ENCODE measurements around the gene FRAT2. TPM values are rescaled to one million over a fixed set of nuclear protein-coding genes. Genes with fewer than 3 reads are reported as not detected.

Gene FRAT2
- total RNA-seq, 1 donor from 2014 or later, result 14.9 TPM

GRCh38 chr10:97356918-97357317 is 22.4 kb upstream of the FRAT2 start:
- no peak for TF ChIP-seq EZH2phosphoT487 (IDR thresholded peaks at IDR 0.05)
- TF ChIP-seq CTCF (IDR thresholded peaks at IDR 0.05), result no peak
- TF ChIP-seq EZH2 (IDR thresholded peaks at IDR 0.05), result no peak
- no peaks in the 10 kb centered on the region for H3K36me3 ChIP-seq
- no peaks in the 10 kb centered on the region for H3K4me1 Mint-ChIP-seq

DNA sequence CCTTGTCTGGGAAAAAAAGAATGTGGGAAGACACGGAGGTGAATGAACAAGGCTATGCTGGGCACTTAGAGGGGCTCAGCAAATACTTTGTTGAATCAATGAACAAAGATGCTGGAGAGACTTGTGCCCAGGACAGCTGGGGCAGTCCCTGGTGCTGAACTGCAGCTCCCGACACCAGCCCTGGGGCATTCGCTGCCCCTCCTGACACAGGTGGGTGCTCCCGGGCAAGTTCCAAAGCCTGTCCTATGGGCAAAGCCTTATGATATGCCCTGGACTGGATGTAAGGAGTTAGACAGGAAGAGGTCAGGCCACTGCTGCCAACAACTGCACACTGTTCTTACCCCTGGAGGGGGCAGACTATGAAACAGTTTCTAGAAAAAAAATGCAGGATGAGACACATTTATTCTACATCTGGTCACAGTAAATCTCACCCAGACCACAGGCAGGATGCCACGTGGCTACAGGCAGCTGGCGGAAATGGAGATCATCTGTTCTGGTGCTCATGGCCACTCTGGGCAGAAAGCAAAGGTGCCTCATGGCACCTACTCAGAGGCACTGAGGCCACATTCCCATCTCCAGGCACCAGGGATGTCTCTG is 21.9 kb upstream of the FRAT2 start:
- Mint-ChIP-seq H3K9me3 (no peaks in the 10 kb centered on the region), H3K27me3 (ENCODE audit: insufficient read depth, low read depth) (peaks cover 3% of the 10 kb centered on the region), H3K27ac (no peak overlapping the region), H3K4me1 (no peaks in the 10 kb centered on the region), H3K4me3 (no peak overlapping the region), H3K36me3 (peaks cover 18% of the 10 kb centered on the region)
- no peaks in the 10 kb centered on the region for H3K4me1 ChIP-seq
- no peak overlapping the region for H3K27ac ChIP-seq
- no peaks in the 10 kb centered on the region for H3K36me3 ChIP-seq
- no peak overlapping the region for H3K4me2 ChIP-seq
- no peaks in the 10 kb centered on the region for H4K20me1 ChIP-seq (ENCODE audit: low read depth)
- DNase-seq (ENCODE audit: low spot score), result no peak
- no peak overlapping the region for H3K9ac ChIP-seq
- H3K9me3 ChIP-seq (ENCODE audit: low read depth), result no peaks in the 10 kb centered on the region
- H3K79me2 ChIP-seq (ENCODE audit: low read depth), result no peaks in the 10 kb centered on the region
- no peak overlapping the region for H3K4me3 ChIP-seq
- H2AFZ ChIP-seq (replicated peaks), result no peak overlapping the region
- H3K27me3 ChIP-seq, result no peaks in the 10 kb centered on the region
- no peaks in the 10 kb centered on the region for H3F3A ChIP-seq (ENCODE audit: low read depth)
- TF ChIP-seq EZH2 (IDR thresholded peaks at IDR 0.05) (no peak), CTCF (IDR thresholded peaks at IDR 0.05) (no peak), EZH2phosphoT487 (IDR thresholded peaks at IDR 0.05) (no peak)

More at GRCh38 chr10:97356918-97357317, 22.4 kb upstream of the FRAT2 start:
- Mint-ChIP-seq H3K9me3 (no peaks in the 10 kb centered on the region), H3K4me3 (no peak overlapping the region), H3K27ac (no peak overlapping the region), H3K27me3 (ENCODE audit: insufficient read depth, low read depth) (peaks cover 3% of the 10 kb centered on the region), H3K36me3 (peaks cover 18% of the 10 kb centered on the region)
- H3K4me1 ChIP-seq, result no peaks in the 10 kb centered on the region
- no peak overlapping the region for H2AFZ ChIP-seq (replicated peaks)
- H3F3A ChIP-seq (ENCODE audit: low read depth), result no peaks in the 10 kb centered on the region
- H3K27ac ChIP-seq, result no peak overlapping the region
- no peak overlapping the region for H3K4me3 ChIP-seq
- no peak overlapping the region for H3K9ac ChIP-seq
- H4K20me1 ChIP-seq (ENCODE audit: low read depth), result no peaks in the 10 kb centered on the region
- H3K79me2 ChIP-seq (ENCODE audit: low read depth), result no peaks in the 10 kb centered on the region
- no peak overlapping the region for H3K4me2 ChIP-seq
- no peak for DNase-seq (ENCODE audit: low spot score)
- H3K27me3 ChIP-seq, result no peaks in the 10 kb centered on the region
- no peaks in the 10 kb centered on the region for H3K9me3 ChIP-seq (ENCODE audit: low read depth)

DNA sequence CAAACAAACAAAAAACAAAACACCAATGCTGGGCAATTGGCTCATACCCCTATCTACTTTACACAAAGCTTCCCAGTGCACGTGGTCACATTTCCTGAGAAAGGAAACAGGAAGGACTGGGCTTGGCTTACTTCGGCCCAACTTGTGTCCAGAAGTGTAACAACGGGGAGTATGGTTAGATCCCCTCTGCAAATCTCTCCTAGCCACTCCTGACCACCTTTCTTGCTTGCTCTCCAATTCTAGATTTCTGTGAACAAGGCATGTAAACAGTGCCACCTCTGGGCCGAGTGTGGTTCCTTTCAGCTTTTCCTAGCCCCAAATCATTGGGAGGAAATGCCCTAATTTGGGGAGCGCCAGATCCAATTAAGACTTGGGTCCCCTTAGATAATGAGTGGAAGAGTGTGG is 21.0 kb upstream of the FRAT2 start:
- Histone ChIP-seq H3K9ac (no peak overlapping the region), H3K36me3 (no peaks in the 10 kb centered on the region), H3K4me2 (no peak overlapping the region), H3K4me1 (no peaks in the 10 kb centered on the region), H3F3A (ENCODE audit: low read depth) (no peaks in the 10 kb centered on the region), H2AFZ (replicated peaks) (no peak overlapping the region), H3K4me3 (no peak overlapping the region), H3K27me3 (no peaks in the 10 kb centered on the region), H3K79me2 (ENCODE audit: low read depth) (no peaks in the 10 kb centered on the region), H4K20me1 (ENCODE audit: low read depth) (no peaks in the 10 kb centered on the region), H3K27ac (no peak overlapping the region), H3K9me3 (ENCODE audit: low read depth) (no peaks in the 10 kb centered on the region)
- Mint-ChIP-seq H3K27me3 (ENCODE audit: insufficient read depth, low read depth) (peaks cover 3% of the 10 kb centered on the region), H3K4me1 (no peaks in the 10 kb centered on the region), H3K9me3 (no peaks in the 10 kb centered on the region), H3K36me3 (peaks cover 18% of the 10 kb centered on the region), H3K4me3 (no peak overlapping the region), H3K27ac (no peak overlapping the region)
- DNase-seq (ENCODE audit: low spot score), result peak; percentile 64
- TF ChIP-seq CTCF (IDR thresholded peaks at IDR 0.05) (peak; percentile 70), EZH2phosphoT487 (IDR thresholded peaks at IDR 0.05) (no peak)
